Cardiac muscle cell (in vitro differentiated cells and primary cell): ENCODE results near the gene C19orf12. TPM values are rescaled to one million over a fixed set of nuclear protein-coding genes. Genes with fewer than 3 reads are reported as not detected.

Experiments
- DNase-seq, 2 donors: peaks; one replicate each; pipeline versions ENCODE4 v3.0.0 to v3.0.0-alpha.2; 2010 to 2017; ENCODE audit warnings: low read depth in 1 of 2, low spot score in 1 of 2
- H3K27ac ChIP-seq: fragments of 200-600 bp; sonication (generic); 2 replicates; pipeline ENCODE4 v1.5.1; 2016
- H3K27me3 ChIP-seq: fragments of 200-600 bp; sonication (generic); 2 replicates; pipeline ENCODE4 v1.6.0; 2016; ENCODE audit warnings: control low read depth
- H3K36me3 ChIP-seq: fragments of 200-600 bp; sonication (generic); 2 replicates; pipeline ENCODE4 v1.5.1; 2016; ENCODE audit warnings: control low read depth
- H3K4me1 ChIP-seq: fragments of 200-600 bp; sonication (generic); 2 replicates; pipeline ENCODE4 v1.8.1; 2017; ENCODE audit warnings: low read depth, mild to moderate bottlenecking, mixed run types
- H3K4me3 ChIP-seq: fragments of 200-600 bp; sonication (generic); 2 replicates; pipeline ENCODE4 v1.5.1; 2016; ENCODE audit warnings: mild to moderate bottlenecking
- H3K9me3 ChIP-seq: fragments of 200-600 bp; sonication (generic); 2 replicates; pipeline ENCODE4 v1.5.1; 2017; ENCODE audit warnings: low read depth, mild to moderate bottlenecking, control low read depth
- polyA plus RNA-seq: library from polyadenylated mRNA; unstranded; fragments of >200 nt; fragmentation: Nextera tagmentation; extraction: Ambion mirVana; gene quantifications from 2 replicates; pipeline ENCODE4 v1.2.1, GENCODE V29; 2016
- total RNA-seq: library from RNA; depleted of rRNA; stranded (reverse); fragments of >200 nt; gene quantifications from 2 replicates; pipeline ENCODE4 v1.2.3, GENCODE V29; 2016
- TF ChIP-seq, protein P1 (sequence below): IDR thresholded peaks from 2 replicates; pipeline ENCODE4 v1.5.1; 2012; ENCODE audit warnings: low read depth, mild to moderate bottlenecking, low read length

Gene C19orf12
- total and polyA plus RNA-seq, 2 experiments from 2014 or later = 46.2 to 54.7 TPM

DNA sequence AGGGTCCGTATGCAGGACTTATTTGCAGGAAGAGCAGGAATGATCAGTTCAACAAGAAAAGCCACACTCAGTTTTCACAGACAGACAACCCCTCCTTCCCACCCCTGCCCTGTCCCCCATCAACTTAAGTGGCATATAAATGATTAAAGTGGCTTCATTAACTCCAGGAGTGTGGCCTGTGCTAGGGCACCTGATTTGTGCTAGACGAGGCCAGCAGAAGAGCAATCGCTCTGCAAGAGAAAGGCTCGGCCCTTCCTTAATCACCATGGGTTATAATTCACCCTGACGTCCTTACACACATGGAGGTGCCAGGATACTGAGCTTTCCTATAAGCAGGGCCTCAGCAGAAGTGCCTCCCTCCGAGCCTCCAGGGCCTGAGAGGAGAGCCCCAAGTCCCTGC is 14.6 kb downstream of the C19orf12 start:
- Histone ChIP-seq H3K4me1 (no peaks in the 10 kb centered on the region), H3K27ac (no peak overlapping the region), H3K36me3 (no peaks in the 10 kb centered on the region), H3K4me3 (no peak overlapping the region), H3K9me3 (no peaks in the 10 kb centered on the region), H3K27me3 (no peaks in the 10 kb centered on the region)
- no peak for DNase-seq
- TF ChIP-seq, protein P1, sequence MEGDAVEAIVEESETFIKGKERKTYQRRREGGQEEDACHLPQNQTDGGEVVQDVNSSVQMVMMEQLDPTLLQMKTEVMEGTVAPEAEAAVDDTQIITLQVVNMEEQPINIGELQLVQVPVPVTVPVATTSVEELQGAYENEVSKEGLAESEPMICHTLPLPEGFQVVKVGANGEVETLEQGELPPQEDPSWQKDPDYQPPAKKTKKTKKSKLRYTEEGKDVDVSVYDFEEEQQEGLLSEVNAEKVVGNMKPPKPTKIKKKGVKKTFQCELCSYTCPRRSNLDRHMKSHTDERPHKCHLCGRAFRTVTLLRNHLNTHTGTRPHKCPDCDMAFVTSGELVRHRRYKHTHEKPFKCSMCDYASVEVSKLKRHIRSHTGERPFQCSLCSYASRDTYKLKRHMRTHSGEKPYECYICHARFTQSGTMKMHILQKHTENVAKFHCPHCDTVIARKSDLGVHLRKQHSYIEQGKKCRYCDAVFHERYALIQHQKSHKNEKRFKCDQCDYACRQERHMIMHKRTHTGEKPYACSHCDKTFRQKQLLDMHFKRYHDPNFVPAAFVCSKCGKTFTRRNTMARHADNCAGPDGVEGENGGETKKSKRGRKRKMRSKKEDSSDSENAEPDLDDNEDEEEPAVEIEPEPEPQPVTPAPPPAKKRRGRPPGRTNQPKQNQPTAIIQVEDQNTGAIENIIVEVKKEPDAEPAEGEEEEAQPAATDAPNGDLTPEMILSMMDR = no peak

DNA sequence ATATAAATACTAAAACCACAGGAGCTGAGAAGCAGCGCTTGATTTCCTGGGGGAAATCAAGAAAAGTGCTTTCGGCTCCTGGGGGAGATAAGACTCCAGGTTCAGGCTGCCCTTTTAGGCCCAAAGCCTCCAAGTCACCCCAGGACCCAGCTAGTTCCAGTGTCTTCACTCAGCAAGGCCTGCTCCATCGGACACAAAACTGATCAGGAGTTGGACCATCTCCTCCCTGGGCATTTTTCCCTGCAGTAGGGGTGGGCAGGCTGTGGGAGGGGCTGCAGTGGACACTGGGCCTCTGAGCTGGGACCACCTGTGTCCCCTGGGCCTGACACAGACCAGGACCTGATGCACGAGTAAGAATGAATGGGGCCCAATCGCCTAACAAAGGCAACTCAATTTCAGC is 15.2 kb downstream of the C19orf12 start:
- H3K4me3 ChIP-seq = no peak overlapping the region
- no peaks in the 10 kb centered on the region for H3K4me1 ChIP-seq
- DNase-seq = no peak
- no peak overlapping the region for H3K27ac ChIP-seq
- no peaks in the 10 kb centered on the region for H3K27me3 ChIP-seq
- TF ChIP-seq, protein P1 = no peak
- H3K9me3 ChIP-seq = no peaks in the 10 kb centered on the region
- no peaks in the 10 kb centered on the region for H3K36me3 ChIP-seq

DNA sequence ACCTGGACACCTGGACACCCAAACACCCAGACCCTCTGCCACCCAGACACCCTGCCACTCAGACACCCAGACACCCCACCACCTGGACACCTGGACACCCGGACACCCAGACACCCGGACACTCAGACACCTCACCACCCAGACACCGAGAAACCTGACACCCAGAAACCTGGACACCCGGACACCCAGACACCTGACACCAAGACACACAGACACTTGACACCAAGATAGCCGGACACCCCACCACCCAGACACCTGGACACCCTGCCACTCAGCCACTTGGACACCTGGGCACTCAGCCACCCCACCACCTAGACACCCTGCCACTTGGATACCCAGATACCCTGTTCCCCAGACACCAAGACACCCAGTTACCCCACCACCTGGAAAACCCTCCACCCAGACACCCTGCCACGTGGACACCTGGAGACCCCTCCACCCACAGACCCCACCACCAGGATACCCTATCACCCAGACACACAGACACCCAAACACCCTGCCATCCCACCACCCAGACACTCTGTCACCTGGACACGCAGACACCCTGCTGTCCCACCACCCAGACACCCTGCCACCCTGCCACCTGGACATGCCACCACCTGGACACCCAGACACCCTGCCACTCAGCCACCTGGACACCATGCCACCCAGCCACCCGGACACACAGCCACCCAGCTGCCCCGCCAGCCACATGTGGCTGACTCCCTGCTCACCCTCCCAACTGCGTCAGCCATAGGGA is 17.4 kb downstream of the C19orf12 start:
- no peak for DNase-seq
- Histone ChIP-seq H3K4me1 (no peaks in the 10 kb centered on the region), H3K4me3 (no peak overlapping the region), H3K9me3 (no peaks in the 10 kb centered on the region), H3K36me3 (no peaks in the 10 kb centered on the region), H3K27ac (no peak overlapping the region), H3K27me3 (no peaks in the 10 kb centered on the region)
- TF ChIP-seq, protein P1 = no peak

DNA sequence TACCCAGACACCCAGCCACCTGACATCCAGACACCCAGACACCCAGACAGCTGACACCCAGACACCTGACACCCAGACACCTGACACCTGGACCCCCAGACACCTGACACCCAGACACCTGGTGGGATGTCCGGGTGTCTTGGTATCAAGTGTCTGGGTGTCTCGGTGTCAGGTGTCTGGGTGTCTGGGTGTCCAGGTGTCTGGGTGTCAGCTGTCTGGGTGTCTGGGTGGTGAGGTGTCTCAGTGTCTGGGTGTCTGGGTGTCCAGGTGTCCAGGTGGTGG is 18.6 kb downstream of the C19orf12 start:
- Histone ChIP-seq H3K27me3 (no peaks in the 10 kb centered on the region), H3K9me3 (no peaks in the 10 kb centered on the region), H3K27ac (no peak overlapping the region), H3K4me1 (no peaks in the 10 kb centered on the region), H3K36me3 (no peaks in the 10 kb centered on the region), H3K4me3 (no peak overlapping the region)
- TF ChIP-seq, protein P1 = no peak
- no peak for DNase-seq

DNA sequence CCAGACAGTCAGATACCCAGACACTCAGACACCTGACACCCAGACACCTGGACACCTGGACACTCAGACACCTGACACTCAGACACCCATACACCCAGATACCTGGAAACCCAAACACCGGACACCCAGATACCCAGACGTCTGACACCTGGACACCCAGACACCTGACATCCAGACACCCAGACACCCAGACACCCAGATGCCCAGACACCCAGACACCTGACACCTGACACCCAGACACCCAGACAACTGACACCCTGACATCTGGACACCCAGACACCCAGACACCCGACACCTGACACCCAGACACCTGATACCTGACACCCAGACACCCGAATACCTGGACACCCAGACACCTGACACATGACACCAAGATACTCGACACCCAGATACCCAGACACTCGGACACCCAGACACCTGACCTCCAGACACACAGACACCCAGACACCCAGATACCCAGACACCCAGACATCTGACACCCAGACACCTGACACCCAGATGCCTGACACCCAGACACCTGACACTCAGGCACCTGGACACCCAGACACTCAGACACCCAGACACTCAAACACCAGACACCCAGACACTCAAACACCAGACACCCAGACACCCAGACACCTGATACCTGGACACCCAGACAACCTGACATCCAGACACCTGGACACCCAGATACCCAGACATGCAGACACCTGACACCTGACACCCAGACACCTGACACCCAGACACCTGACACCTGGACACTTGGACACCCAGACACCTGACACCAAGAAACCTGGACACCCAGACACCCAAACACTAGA is 19.1 kb downstream of the C19orf12 start:
- DNase-seq = no peak
- Histone ChIP-seq H3K36me3 (no peaks in the 10 kb centered on the region), H3K27me3 (no peaks in the 10 kb centered on the region), H3K9me3 (no peaks in the 10 kb centered on the region), H3K4me1 (no peaks in the 10 kb centered on the region), H3K4me3 (no peak overlapping the region), H3K27ac (no peak overlapping the region)
- TF ChIP-seq, protein P1 = no peak
